Measurements from ENCODE around the gene GNAZ. TPM values are rescaled to one million over a fixed set of nuclear protein-coding genes. Genes with fewer than 3 reads are reported as not detected.

GNAZ gene
- total and polyA plus RNA-seq, 8 donors, result 4.3 to 18.8 (median 9.4) TPM

DNA sequence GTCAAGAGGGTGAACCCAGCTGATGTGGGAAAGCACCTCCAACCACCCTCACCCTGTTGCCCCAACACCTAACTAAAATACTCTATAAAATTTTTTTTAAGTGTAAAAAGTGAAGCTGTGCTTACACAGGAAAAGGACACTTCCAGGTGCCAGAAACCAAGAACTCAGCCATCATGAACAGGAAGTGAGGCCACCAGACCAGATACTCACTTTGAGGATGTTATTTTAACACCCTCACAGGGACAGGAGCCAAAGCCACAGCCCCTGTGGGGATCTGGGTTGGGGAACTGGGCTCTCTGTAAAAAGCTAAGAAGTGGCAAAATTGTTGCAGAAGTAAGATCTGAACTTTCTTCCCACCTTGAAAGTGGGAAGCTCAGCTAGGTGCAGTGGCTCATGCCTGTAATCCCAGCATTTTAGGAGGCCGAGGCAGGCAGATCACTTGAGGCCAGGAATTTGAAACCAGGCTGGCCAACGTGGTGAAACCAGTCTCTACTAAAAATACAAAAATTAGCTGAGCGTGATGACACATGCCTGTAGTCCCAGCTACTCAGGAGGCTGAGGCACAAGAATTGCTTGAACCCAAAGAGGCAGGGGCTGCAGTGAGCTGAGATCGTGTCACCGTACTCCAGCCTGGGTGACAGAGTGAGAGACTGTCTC, 67.7 kb downstream of the GNAZ start:
- 65 to 78% (median 73%) methylated on average over 5 of the region's 5 CpGs for WGBS, 5 donors
- intact Hi-C loops (cut with DNase I; ENCODE audit: low total_unique reads), result loop anchor here (10.0 kb wide), 1 partner anchor 283 kb away; no protein-coding TSS in a partner anchor

DNA sequence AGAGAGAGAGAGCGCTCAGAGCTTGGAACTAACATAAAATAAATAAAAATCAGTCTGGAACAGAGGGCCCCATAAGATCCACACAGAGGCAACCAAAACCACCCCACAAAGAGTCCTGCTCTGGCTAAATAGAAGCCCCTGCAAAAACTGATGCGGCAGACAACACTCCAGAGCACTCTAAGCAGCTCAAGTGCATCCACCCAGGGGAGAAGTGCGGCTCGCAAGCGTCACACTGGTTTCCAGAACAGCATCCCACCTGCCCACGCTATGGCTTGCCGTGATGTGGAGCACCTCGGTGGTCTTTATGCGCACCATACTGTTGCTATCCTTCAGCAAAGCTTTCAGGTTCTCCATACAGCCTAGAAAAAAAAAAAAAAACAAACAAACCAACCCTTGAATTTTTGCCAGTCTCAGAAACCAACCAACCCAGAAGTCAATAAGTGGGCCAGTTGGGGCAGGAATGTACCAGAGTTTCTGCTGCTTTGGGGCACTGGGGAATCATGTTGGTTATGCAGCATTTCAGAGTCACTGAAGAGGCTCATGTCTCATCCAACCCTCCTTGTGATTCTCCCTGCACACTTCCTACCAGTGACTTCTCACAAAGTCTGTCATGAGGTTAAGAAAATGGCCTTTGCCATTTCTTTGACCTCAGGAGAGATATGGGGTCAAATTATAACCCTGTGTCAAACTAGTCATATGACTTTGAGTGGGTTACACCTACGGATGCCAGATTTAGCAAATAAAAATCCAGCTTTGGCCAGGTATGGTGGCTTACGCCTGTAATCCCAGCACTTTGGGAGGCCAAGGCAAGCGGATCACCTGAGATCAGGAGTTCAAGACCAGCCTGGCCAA, 68.5 kb downstream of the GNAZ start:
- Histone ChIP-seq H3K36me3 (no peaks in the 10 kb centered on the region), H3K4me1 (peaks cover 15 to 32% (median 20%) of the 10 kb centered on the region in 4 donors), H3K4me3 (no peak overlapping the region), H3K27me3 (no peaks in the 10 kb centered on the region), H3K9me3 (no peaks in the 10 kb centered on the region), H3K27ac (peak overlapping the region in 2 of 5 donors; percentile 50 to 68)
- DNase-seq, result no peak
- 89 to 94% (median 93%) methylated on average over 12 of the region's 12 CpGs for WGBS, 5 donors
- TF ChIP-seq EP300 (IDR thresholded peaks at IDR 0.05), result no peak
- TF ChIP-seq, protein P1, sequence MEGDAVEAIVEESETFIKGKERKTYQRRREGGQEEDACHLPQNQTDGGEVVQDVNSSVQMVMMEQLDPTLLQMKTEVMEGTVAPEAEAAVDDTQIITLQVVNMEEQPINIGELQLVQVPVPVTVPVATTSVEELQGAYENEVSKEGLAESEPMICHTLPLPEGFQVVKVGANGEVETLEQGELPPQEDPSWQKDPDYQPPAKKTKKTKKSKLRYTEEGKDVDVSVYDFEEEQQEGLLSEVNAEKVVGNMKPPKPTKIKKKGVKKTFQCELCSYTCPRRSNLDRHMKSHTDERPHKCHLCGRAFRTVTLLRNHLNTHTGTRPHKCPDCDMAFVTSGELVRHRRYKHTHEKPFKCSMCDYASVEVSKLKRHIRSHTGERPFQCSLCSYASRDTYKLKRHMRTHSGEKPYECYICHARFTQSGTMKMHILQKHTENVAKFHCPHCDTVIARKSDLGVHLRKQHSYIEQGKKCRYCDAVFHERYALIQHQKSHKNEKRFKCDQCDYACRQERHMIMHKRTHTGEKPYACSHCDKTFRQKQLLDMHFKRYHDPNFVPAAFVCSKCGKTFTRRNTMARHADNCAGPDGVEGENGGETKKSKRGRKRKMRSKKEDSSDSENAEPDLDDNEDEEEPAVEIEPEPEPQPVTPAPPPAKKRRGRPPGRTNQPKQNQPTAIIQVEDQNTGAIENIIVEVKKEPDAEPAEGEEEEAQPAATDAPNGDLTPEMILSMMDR (IDR thresholded peaks at IDR 0.05), result no peak
- intact Hi-C loops (cut with DNase I; ENCODE audit: low total_unique reads), result loop anchor here (10.0 kb wide), 1 partner anchor 284 kb away; no protein-coding TSS in a partner anchor

More for the DNA sequence above, 67.7 kb downstream of the GNAZ start:
- DNase-seq, result peak in 1 of 2 donors; percentile 61
- H3K9me3 ChIP-seq, result no peaks in the 10 kb centered on the region
- no peaks in the 10 kb centered on the region for H3K27me3 ChIP-seq
- TF ChIP-seq POLR2AphosphoS5 (IDR thresholded peaks at IDR 0.05), result no peak
- TF ChIP-seq, protein P1 (IDR thresholded peaks at IDR 0.05), result no peak
- no peak for TF ChIP-seq POLR2A (IDR thresholded peaks at IDR 0.05)
- no peak for TF ChIP-seq EP300 (IDR thresholded peaks at IDR 0.05)
- peak overlapping the region in 4 of 5 donors; percentile 17 to 68 (median 34) for H3K27ac ChIP-seq
- no peak overlapping the region for H3K4me3 ChIP-seq
- H3K4me1 ChIP-seq, result peaks cover 15 to 32% (median 20%) of the 10 kb centered on the region in 4 donors
- H3K36me3 ChIP-seq, result no peaks in the 10 kb centered on the region

DNA sequence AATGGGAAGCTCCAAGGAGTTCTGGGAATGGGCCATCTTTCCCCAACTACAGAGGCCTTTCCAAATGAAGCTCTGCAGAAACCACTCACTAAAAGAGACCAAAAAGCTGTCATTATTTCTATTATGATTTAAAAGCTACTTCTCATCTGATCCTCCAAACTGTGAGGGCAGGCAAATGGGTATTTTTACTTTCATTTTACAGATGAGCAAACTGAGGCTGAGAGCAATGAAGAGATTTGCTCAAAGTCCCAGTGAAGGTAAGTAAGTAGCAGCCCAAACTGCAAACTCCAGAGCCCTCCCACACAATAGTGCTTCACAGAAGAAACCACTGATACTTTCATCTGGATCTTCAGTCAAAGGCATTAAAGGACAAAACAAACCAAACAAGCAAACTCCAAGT, 70.1 kb downstream of the GNAZ start:
- Histone ChIP-seq H3K27ac (no peak overlapping the region), H3K4me3 (no peak overlapping the region), H3K9me3 (no peaks in the 10 kb centered on the region), H3K4me1 (peaks cover 28 to 46% (median 32%) of the 10 kb centered on the region in 4 donors), H3K27me3 (no peaks in the 10 kb centered on the region), H3K36me3 (no peaks in the 10 kb centered on the region)
- intact Hi-C loops (cut with DNase I; ENCODE audit: low total_unique reads), result no loop called here
- no peak for DNase-seq
- no peak for TF ChIP-seq EP300 (IDR thresholded peaks at IDR 0.05)
- no peak for TF ChIP-seq POLR2A (IDR thresholded peaks at IDR 0.05)
- no peak for TF ChIP-seq POLR2AphosphoS5 (IDR thresholded peaks at IDR 0.05)
- TF ChIP-seq, protein P1 (IDR thresholded peaks at IDR 0.05), result no peak

DNA sequence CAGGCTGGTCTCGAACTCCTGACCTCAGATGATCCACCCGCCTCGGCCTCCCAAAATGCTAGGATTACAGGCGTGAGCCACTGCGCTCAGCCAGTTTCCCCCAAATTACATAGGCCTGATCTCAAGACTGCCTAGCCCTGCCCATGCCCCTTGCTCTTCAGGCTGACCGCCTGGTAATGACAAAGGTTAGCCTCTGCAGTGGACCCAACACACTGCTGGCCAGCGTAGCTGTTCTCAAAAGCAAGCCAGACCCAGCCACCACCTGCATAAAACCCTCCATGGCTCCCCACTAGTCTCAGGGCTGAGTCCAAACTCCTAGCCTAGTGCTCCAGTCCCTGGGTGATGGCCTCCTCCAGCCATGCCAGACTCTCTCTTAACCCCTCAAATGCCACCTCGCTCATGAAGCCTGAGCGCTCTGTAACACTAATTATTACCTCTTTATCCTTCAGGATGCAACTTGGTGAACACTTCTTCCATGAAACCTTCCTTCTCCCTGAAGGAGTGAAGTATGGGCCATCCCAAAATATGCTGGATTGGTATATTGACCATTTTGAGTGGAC, 72.3 kb downstream of the GNAZ start:
- WGBS, 5 donors, result 73 to 87% (median 77%) methylated on average over 9 of the region's 9 CpGs
- peak overlapping the region in 3 of 4 donors; percentile 28 to 41 (median 29) for H3K4me3 ChIP-seq
- H3K4me1 ChIP-seq, result peaks cover 36 to 66% (median 50%) of the 10 kb centered on the region in 4 donors
- peak overlapping the region in 4 of 5 donors; percentile 74 to 86 (median 80) for H3K27ac ChIP-seq
- H3K9me3 ChIP-seq, result no peaks in the 10 kb centered on the region
- H3K27me3 ChIP-seq, result no peaks in the 10 kb centered on the region
- TF ChIP-seq POLR2A (IDR thresholded peaks at IDR 0.05), result no peak
- no peak for TF ChIP-seq POLR2AphosphoS5 (IDR thresholded peaks at IDR 0.05)
- no peak for TF ChIP-seq EP300 (IDR thresholded peaks at IDR 0.05)
- TF ChIP-seq, protein P1 (IDR thresholded peaks at IDR 0.05), result no peak
- H3K36me3 ChIP-seq, result no peaks in the 10 kb centered on the region
- intact Hi-C loops (cut with DNase I; ENCODE audit: low total_unique reads), result no loop called here
- no peak for DNase-seq

All from stomach (tissue), 9 donors.